HTERT RPE-1 (cell line): ENCODE measurements around the gene KRTAP19-8.

Experiments used
- in situ Hi-C: fragments of 300-500 bp; cut with MboI; formaldehyde crosslinking; loops from 4 replicates; pipeline ENCODE4 v1.14.3; 2020; ENCODE audit warnings: low sequenced_read_pairs

KRTAP19-8 gene

DNA sequence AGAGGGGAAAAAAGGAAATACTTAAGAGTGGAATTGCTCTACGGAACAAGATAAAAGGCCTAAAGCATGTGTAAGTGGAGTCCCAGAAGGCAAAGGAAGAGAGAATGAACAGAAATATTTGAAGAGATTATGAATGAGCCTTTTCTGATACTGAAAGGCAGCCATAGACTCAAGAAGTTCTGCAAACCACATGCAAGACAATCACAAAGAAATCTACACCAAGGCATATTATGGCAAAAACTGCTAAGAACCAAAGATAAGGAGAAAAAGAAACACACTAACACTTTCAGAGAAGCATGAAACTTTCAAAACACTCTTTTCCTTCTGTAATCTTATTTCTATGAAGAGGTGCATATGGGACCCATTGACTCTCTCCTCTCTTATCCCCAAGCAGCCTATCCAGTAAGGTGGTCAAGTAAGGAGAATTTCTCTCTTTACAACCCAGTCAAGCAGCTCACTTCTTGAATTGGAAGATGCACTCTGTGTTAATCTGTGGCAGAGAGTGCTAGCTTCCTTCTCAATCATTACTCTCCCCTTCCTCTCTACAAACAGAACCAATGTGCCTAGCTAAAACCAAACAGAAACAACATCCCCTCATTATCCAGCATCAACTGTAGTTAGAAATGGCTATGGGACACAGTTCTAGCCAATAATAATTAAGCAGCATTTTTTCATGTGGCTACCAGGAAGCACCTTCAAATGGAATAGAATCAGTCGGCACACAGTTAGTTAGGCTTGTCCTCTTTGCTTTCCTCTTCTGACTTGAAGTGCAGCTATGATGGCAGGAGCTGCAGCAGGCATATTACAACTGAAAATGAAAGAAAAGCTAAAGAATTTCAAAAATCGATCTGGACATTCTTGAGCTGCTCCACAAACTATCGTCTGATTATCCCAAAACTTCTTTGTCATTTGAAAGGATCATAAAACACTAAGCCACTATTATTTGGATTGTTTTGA, 25.9 kb downstream of the KRTAP19-8 start:
- in situ Hi-C loops, result no loop called here

DNA sequence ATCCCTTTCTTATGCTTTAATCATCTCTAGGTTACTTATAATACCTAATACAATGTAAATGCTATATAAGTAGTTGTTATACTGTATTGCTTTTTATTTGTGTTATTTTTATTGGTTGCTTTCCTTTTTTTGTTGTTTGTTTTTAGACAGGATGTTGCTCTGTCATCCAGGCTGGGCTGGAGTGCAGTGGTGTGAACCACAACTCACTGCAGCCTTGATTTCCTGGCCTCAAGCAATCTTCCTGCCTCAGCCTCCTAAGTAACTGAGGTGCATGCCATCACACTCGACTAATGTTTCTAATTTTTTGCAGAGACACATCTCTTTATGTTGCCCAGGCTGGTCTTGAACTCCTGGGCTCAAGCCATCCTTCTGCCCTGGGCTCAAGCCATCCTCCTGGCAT, 26.9 kb downstream of the KRTAP19-8 start:
- in situ Hi-C loops, result no loop called here

DNA sequence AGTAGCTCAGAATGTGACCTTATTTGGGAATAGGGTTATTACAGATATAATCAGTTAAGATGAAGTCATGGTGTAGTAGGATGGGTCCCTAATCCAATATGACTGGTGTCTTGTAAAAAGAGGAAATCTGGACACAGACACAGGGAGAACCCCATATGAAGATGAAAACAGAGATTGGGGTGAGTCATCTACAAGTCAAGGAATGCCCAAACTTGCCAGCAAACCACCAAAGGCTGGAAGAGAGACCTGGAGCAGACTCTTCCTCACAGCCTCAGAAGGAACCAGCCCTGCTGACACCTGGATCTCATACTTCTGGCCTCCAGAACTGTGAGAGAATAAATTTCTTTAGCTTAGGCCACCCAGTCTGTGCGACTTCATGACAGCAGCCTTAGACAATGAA, 29.9 kb downstream of the KRTAP19-8 start:
- in situ Hi-C loops, result no loop called here

DNA sequence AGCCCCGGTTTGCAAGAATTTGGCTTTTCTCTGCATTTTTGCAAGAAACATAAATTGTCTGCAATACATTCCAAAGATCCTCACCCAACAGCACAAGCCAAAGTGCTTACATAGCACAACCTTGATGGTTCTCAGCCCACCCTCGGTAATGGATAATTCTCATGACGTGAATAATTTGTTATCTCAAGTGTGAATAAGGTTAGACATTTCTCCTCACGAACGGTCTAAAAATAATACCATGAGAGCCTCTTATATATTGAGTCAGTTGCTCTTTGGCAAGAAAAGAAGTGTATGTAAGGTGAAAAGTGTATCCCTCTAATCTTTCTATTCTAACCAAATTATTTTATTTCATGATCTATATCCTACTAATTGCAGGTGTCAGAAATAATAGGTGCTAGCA, 33.3 kb downstream of the KRTAP19-8 start:
- in situ Hi-C loops, result no loop called here

DNA sequence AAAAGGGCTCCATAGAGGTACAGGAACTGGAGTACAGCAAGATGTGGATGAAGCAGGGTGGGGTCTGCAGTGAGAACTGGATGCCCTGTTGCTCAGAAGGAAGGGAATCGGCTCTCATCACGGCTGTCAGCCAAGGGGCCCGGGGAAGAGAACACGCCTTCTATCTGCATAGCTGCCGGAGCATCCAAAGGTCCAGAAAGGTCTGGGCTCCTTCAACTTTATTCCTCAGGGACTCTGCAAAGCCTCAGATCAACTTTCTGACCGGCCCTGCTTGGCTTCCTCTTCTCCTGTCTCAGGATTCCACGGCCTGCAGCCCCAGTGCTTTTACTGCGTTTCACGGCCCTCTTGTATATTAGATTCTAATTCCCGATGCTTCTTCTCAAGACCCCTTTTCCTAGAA, 34.8 kb downstream of the KRTAP19-8 start:
- in situ Hi-C loops, result no loop called here

DNA sequence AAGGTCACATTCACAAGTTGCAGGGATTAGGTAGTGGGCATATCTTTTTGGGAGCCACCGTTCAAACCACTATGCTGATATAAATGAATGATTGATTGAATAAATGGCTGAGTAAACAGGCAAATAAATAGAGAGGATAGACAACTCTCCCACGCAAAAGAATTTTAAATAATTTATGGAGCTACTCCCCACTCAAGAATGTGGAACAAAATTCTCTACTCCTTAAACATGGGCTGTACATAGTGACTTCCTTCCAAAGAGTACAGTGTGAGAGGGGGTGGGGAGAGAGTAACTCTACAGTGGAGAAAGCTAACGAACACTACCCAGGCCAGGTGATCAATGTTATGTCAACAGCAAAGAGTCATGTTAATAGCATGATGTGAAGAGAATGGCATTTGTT, 40.7 kb downstream of the KRTAP19-8 start:
- in situ Hi-C loops, result no loop called here

DNA sequence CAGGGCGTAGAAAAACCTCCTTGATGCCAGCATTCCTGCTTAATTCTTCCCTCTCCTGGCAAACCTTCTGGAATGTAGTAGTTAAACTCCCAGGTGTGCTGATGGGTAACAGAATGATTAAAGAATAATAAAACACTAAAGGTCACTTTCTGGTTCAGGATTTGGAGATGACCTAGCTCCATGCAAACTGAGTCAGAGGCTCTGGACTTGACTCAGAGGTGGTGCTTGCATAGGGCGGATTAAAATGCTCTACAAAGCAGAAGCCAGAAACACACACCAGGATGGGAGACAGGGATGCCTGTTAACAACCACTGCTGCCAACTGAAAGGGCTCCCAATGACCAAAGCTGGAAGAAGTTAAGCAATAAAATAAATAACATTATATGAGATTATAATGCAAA, 41.5 kb downstream of the KRTAP19-8 start:
- in situ Hi-C loops, result no loop called here

DNA sequence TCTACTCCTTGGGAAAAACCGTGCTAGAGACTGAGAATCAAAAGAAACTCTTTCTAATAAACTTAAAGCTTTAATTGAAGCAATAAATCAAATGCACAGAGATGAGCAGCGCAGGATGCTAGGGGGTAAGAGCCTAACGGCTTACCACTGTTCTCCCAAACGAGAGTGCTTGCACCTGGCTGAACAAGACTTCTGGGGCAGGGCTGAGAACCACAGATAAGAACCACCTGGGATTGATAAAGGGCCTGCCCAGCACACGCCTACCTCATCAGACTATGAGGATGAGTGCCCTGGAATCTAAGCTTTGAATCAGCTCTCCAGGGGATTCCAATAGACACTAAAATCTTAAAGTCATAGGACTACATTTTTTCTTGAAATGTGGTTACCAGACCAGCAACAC, 43.3 kb downstream of the KRTAP19-8 start:
- in situ Hi-C loops, result no loop called here

DNA sequence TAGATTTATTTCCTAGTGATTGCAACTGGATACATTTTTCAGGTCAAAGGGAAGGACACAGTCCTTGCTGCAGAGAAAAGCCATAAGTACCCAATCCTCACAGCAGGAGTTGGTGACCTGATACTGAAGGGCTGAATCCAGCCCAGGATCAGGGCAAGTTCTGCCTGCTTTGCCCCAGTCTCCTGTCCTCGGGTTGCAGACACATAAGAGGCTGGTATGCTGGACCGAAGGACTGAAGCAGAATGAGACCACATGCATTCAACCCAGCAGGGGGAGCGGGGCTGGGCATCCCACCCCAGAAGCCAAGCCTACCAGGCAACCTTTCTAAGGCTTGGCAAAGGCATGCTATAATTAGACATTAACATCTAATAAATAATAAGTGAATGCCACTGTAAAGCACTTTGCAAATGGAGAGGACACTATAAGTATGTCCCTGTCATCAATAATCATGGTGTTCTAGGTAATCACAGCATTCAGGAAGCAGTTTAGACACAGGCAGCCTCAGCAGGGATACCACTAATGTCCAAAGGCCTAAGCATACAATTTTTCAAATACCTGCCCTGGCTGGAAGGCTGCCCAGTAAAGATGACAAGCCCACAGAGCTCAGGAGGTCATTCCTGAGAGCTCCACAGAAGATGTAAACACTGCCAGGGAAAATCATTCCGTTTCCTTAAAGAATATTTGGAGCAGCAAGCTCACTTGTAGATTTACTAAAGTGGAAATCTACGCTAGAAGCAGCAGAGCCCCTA, 47.6 kb downstream of the KRTAP19-8 start:
- in situ Hi-C loops, result no loop called here

DNA sequence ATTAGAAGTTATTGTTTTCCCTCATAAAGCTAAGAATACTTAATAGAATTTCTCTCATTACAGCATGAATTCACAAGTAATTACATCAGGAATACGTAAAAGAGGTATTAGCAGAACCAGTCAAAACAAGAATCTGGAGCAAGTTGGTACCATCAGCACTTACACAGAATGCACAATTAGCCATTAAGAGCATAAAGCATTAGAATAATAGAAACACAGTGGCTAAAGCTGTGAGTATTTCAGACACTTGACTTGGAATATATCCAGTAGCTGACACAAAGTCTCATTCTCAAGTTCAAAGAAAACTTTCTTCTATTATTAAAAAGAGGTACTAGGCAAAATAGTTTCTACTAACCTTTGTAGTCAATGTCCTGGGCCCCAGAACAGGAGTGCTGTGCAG, 49.6 kb downstream of the KRTAP19-8 start:
- in situ Hi-C loops, result no loop called here
